ENCODE data around the gene HBE1.
A peak's percentile ranks its signal among the peaks of the same experiment; 100 is the strongest.
"Not testable (repeated sequence)": the region's sequence is repeated elsewhere in the genome, so short reads cannot be mapped to it uniquely, and the experiment has no call there.

The HBE1 gene

GRCh38 chr11:5285703-5286340 lies 16.1 kb upstream of the HBE1 start:
- no peak for DNase-seq (ENCODE audit: low spot score)

DNA sequence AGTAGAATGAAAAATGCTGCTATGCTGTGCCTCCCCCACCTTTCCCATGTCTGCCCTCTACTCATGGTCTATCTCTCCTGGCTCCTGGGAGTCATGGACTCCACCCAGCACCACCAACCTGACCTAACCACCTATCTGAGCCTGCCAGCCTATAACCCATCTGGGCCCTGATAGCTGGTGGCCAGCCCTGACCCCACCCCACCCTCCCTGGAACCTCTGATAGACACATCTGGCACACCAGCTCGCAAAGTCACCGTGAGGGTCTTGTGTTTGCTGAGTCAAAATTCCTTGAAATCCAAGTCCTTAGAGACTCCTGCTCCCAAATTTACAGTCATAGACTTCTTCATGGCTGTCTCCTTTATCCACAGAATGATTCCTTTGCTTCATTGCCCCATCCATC lies 14.9 kb upstream of the HBE1 start:
- DNase-seq (ENCODE audit: low spot score), result no peak

GRCh38 chr11:5283882-5284281 lies 14.1 kb upstream of the HBE1 start:
- no peak for DNase-seq (ENCODE audit: low spot score)

DNA sequence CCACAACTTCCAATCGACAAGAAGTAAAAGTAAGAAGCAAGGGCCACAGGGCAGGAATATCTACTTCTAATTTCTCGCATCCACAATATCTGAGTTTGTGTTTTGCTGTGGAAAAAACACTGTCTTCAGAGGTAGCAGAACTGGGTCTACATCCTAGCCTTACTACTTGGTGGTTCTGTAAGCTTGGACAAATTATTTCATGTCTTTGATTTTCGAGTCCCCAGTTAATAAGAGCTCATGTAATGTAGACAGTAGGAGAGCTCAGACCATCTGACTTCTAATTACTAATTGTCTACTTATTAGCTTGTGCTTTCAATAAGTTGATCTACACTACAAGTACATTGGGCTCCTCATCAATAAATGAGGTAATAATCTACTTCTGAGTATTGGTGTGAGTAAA lies 13.3 kb upstream of the HBE1 start:
- DNase-seq (ENCODE audit: low spot score), result no peak

DNA sequence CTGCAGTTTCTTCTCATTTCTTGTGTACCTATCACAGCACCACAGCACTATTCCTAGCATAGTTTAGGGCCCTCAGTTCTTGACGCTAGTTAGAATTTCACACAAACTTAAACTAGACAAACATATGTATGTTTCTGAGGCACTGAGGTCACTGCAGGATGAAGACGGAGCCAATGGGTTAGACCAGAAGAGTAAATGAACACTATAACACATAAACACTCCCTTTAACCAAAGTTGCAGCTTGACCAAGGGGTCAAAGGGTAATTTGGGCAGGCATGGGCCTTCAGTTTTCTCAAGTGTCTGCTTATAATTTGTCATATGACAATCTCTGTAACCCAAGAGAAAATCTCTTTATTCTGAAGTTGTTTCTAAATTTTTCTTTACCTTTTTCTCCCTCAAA lies 12.9 kb upstream of the HBE1 start:
- DNase-seq (ENCODE audit: low spot score), result no peak

- DNase-seq (ENCODE audit: low spot score), result no peak
Observed at GRCh38 chr11:5281596-5281995, 11.9 kb upstream of the HBE1 start.

- DNase-seq (ENCODE audit: low spot score), result peak; percentile 96
Observed at GRCh38 chr11:5280582-5281102, 10.9 kb upstream of the HBE1 start.

- no peak for DNase-seq (ENCODE audit: low spot score)
Observed at GRCh38 chr11:5279471-5280090, 9.8 kb upstream of the HBE1 start.

DNA sequence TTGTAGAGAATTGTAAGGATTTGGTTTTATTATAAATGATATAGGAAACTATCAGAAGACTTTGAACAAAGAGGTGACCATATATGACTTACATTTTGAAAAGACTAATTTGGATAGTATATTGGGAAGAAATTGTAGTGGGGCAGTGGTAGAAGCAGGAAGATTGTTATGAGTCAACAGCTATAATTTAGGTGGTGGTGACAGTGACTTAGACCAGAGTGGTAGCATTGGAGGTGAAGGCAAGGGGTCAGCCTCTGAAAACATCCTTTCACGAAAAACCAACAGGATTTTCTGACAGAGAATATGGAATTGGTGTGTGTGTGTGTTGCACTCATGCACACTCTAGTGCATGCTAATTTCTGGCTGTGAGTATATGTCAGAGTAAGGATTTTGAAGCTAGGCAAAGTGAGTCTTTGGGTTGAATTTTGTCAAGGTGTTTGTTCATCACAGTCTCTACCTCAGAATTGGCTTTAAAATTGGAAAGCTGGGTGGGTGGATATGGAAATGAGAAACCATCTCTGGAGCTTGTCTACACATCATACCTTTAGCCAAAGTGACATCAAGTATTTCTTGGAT lies 8.2 kb upstream of the HBE1 start:
- no peak for DNase-seq (ENCODE audit: low spot score)

DNA sequence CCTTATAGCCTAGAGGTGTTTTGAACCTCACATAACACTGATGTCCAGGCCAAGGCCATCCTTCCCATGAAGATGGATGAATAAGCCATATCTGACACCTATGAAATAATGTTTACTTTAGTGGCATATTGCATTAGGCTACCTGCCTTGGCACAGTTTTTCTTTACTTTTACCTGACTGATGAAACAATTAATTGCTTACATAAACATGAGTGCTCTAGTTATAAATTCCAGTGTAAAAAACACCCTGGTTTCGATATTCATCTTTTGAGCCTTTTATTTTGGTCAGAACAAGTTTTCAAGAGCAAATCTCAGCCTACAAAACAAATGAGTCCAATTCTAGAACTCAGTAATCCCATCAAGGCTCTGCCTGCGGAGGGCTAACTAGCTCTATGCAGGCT lies 7.0 kb upstream of the HBE1 start:
- DNase-seq (ENCODE audit: low spot score), result no peak

GRCh38 chr11:5275369-5276110 lies 5.8 kb upstream of the HBE1 start:
- DNase-seq (ENCODE audit: low spot score), result no peak

GRCh38 chr11:5274395-5274794 lies 4.7 kb upstream of the HBE1 start:
- DNase-seq (ENCODE audit: low spot score), result no peak

GRCh38 chr11:5272395-5273017 lies 2.8 kb upstream of the HBE1 start:
- DNase-seq (ENCODE audit: low spot score), result no peak

- DNase-seq (ENCODE audit: low spot score), result no peak
Observed at GRCh38 chr11:5267033-5267563, 2.6 kb downstream of the HBE1 start.

DNA sequence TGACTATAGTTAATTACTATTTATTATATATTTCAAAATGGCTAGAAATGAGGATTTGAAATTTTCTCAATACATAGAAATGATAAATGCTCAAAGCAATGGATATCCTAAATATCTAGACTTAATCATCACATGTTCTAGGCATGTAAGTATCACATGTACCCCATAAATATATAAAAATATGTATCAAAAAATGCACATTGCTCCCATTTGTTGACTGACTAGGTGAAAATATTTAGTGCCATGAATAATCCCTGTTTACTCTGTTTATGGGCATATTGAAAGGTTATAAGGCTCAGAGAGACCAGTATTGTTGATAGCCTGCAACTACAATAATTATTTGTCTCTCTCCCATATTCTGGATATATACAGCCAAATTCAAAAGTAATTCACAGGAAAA lies 3.1 kb downstream of the HBE1 start:
- no peak for DNase-seq (ENCODE audit: low spot score)

- DNase-seq (ENCODE audit: low spot score), result no peak
Observed at GRCh38 chr11:5265832-5266231, 3.9 kb downstream of the HBE1 start.

DNA sequence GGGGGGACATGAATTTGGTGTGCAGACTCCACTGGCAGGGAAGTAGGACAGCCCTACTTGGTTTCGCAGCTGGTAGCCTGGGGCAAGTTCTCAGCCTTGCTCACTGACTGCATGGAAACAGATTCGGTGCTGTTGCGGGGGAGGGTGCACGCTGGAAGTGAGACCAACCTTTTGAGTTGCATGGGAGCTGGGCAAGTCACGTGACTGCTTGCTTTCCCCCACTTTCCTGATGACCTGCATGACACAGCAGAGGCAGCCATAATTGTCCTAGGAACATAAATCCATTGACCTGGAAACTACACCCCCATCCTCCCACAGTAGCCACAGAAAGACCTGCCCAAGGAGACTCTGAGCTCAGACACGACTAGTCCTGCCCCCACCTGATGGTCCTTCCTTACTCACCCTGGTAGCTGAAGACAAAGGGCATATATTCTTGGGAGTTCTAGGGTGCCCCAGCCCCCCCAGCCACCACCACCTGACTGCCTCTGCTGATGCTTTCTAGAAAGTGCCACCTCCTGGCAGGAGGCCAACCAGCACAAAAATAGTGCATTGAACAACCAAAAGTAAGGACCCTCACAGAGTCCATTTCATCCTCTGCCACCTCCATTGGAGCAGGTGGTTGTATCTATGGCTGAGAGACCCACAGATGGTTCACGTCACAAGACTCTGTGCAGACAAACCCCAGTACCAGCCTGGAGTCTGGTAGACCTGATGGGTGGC lies 11.0 kb downstream of the HBE1 start:
- no peak for DNase-seq (ENCODE audit: low spot score)

DNA sequence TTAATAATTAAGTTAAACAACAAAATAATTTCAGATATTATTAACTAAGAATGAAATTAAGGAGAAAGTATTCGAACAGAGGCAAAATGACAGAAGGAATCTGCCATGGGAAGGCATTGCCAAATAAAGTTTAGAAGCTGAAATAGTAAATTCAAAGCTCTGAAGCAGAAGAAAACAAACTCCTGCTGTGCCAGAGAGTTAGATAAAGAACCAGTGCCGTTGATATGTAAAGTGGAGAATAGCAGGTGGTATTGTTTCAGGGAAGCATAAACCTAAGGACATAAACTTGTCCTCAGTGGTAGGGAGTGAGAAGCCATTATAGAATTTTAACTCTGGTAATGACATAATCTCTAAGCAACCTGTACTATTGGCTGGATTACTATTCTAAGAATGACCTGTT lies 12.4 kb downstream of the HBE1 start:
- no peak for DNase-seq (ENCODE audit: low spot score)

GRCh38 chr11:5254646-5255413 lies 14.9 kb downstream of the HBE1 start, which contains the start of gene HBG2:
HBG2 (minus strand) TSS chr11:5254781; CDS start chr11:5254728, 53 bp downstream.
- not testable (repeated sequence) for DNase-seq (ENCODE audit: low spot score)

DNA sequence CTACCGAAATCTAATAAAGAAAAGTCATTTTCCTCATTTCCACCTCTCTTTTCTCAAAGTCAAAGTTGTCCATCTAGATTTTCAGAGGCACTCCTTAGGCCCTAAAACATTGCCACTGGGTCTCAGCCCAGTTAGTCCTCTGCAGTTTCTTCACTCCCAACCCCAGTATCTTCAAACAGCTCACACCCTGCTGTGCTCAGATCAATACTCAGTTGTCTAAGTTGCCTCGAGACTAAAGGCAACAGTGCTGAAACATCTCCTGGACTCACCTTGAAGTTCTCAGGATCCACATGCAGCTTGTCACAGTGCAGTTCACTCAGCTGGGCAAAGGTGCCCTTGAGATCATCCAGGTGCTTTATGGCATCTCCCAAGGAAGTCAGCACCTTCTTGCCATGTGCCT lies 15.7 kb downstream of the HBE1 start:
- DNase-seq (ENCODE audit: low spot score), result not testable (repeated sequence)

DNA sequence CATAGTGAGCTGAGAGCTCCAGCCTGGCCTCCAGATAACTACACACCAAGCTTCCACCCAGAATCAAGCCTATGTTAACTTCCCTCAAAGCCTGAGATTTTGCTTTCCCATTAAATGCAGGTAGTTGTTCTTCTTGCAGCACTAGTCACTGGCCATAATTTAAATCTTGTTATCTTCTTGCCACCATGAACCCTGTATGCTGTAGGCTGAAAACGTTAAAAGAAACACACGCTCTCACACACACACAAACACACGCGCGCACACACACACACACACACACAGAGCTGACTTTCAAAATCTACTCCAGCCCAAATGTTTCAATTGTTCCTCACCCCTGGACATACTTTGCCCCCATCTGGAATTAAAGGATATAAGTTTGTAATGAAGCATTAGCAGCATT lies 16.3 kb downstream of the HBE1 start:
- DNase-seq (ENCODE audit: low spot score), result not testable (repeated sequence)
